Measurements from ENCODE around the gene CAPN1.

DNA sequence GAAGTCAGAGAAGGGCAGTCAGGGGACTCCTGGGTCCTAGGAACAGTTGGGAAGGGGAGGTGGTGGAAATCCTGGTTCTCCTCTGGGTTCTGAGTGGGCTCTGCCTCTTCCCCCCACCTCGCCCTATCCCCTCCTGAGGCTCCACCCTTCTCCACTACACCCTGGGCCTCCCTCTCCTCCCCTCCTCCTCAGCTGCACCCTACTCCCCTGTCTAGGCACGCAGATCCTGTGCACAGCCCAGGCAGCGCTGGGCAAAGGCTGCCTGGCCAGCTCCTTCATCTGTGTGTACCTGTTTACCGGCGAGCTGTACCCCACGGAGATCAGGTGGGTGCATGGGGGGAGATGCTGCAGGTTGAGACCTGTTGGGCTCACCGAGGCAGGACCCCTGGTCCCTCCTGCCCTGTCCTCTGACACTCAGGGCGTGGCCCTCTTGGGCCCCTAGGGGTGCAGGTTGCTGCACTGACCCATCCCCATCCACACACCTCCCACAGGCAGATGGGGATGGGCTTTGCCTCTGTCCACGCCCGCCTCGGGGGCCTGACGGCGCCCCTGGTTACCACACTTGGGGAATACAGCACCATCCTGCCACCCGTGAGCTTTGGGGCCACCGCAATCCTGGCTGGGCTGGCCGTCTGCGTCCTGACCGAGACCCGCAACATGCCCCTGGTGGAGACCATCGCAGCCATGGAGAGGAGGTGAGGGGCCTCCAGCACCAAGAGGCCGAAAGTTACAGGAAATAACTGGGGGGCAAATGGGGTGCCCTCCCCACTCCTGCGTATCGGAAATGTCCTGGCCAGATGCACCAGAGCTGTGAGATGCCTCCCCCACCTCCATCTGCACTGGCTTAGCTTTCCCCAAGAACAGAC is 54.7 kb downstream of the CAPN1 start:
- TF ChIP-seq CHD2 (IDR thresholded peaks at IDR 0.05; ENCODE audit: low read length, partially characterized antibody) (no peak), POLR2AphosphoS5 (IDR thresholded peaks at IDR 0.05; ENCODE audit: low read depth, low read length) (no peak), EZH2phosphoT487 (IDR thresholded peaks at IDR 0.05; ENCODE audit: borderline replicate concordance, low read depth) (no peak), SMC3 (IDR thresholded peaks at IDR 0.05; ENCODE audit: low read depth, low read length) (no peak), TEAD4 (IDR thresholded peaks at IDR 0.05; ENCODE audit: borderline replicate concordance, insufficient read depth) (no peak), RXRA (IDR thresholded peaks at IDR 0.05; ENCODE audit: borderline replicate concordance, low read depth) (no peak)
- TF ChIP-seq, protein P1, sequence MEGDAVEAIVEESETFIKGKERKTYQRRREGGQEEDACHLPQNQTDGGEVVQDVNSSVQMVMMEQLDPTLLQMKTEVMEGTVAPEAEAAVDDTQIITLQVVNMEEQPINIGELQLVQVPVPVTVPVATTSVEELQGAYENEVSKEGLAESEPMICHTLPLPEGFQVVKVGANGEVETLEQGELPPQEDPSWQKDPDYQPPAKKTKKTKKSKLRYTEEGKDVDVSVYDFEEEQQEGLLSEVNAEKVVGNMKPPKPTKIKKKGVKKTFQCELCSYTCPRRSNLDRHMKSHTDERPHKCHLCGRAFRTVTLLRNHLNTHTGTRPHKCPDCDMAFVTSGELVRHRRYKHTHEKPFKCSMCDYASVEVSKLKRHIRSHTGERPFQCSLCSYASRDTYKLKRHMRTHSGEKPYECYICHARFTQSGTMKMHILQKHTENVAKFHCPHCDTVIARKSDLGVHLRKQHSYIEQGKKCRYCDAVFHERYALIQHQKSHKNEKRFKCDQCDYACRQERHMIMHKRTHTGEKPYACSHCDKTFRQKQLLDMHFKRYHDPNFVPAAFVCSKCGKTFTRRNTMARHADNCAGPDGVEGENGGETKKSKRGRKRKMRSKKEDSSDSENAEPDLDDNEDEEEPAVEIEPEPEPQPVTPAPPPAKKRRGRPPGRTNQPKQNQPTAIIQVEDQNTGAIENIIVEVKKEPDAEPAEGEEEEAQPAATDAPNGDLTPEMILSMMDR (IDR thresholded peaks at IDR 0.05) = no peak
- TF ChIP-seq, protein P2, sequence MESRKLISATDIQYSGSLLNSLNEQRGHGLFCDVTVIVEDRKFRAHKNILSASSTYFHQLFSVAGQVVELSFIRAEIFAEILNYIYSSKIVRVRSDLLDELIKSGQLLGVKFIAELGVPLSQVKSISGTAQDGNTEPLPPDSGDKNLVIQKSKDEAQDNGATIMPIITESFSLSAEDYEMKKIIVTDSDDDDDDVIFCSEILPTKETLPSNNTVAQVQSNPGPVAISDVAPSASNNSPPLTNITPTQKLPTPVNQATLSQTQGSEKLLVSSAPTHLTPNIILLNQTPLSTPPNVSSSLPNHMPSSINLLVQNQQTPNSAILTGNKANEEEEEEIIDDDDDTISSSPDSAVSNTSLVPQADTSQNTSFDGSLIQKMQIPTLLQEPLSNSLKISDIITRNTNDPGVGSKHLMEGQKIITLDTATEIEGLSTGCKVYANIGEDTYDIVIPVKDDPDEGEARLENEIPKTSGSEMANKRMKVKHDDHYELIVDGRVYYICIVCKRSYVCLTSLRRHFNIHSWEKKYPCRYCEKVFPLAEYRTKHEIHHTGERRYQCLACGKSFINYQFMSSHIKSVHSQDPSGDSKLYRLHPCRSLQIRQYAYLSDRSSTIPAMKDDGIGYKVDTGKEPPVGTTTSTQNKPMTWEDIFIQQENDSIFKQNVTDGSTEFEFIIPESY (IDR thresholded peaks at IDR 0.05; ENCODE audit: borderline replicate concordance, low read depth) = no peak
- TF ChIP-seq, protein P3, sequence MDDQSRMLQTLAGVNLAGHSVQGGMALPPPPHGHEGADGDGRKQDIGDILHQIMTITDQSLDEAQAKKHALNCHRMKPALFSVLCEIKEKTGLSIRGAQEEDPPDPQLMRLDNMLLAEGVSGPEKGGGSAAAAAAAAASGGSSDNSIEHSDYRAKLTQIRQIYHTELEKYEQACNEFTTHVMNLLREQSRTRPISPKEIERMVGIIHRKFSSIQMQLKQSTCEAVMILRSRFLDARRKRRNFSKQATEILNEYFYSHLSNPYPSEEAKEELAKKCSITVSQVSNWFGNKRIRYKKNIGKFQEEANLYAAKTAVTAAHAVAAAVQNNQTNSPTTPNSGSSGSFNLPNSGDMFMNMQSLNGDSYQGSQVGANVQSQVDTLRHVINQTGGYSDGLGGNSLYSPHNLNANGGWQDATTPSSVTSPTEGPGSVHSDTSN (IDR thresholded peaks at IDR 0.05) = no peak
